ENCODE measurements around the gene FBN2.

- TF ChIP-seq CTCF (IDR thresholded peaks at IDR 0.05) = no peak
- no peak for TF ChIP-seq POLR2A (IDR thresholded peaks at IDR 0.05)
- no peak for TF ChIP-seq EP300 (IDR thresholded peaks at IDR 0.05)
These were observed 41.6 kb upstream of the FBN2 start for GRCh38 chr5:128579639-128580038.
